CD1c-positive myeloid dendritic cell (primary cell): ENCODE results near the gene TMEM208.

Experiments used
- DNase-seq: peaks from one replicate; pipeline ENCODE4 v3.0.0-alpha.2; 2016; ENCODE audit errors: extremely low spot score

The TMEM208 gene

DNA sequence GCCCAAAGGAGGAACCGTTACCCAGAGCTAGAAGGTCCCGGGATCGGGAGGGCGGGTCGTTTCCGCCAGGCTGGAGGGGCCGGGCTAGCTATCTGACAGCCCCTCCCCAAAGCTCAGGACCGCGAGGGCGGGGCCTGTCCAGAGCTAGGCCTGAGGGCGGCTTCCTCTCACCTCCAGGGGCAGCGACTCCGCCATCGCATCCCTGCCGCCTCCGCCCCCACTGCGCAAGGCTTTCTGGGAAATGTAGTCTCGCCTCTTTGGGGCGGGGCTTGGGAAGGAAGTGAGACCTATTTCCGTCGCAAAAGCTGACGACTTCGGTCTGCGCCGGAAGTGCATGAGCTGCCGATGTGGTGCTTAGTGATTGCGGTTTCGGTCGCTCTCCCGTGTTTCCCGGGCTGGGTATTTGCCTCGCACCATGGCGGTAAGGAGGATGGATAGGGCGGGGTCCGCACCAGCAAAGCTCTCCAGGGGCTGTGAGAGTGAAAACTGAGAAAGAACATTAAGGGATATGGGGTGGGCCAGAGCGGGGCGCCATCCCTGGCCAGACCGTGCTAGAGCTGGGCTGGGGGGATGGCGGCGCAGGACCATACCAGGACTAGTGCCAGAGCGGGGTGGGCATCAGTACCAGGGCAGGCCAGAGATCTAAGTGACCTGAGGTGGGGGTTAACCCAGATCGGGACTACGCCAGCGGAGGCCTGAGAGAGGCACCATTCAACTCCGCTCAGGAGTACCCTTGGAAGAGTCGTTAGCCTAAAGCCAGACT lies at the start of gene TMEM208:
Gene TMEM208, plus strand, starts transcription at position 327 of the 763 bp plus-strand sequence. Its CDS starts 89 bp downstream, at position 416.
- DNase-seq = peak; percentile 99

DNA sequence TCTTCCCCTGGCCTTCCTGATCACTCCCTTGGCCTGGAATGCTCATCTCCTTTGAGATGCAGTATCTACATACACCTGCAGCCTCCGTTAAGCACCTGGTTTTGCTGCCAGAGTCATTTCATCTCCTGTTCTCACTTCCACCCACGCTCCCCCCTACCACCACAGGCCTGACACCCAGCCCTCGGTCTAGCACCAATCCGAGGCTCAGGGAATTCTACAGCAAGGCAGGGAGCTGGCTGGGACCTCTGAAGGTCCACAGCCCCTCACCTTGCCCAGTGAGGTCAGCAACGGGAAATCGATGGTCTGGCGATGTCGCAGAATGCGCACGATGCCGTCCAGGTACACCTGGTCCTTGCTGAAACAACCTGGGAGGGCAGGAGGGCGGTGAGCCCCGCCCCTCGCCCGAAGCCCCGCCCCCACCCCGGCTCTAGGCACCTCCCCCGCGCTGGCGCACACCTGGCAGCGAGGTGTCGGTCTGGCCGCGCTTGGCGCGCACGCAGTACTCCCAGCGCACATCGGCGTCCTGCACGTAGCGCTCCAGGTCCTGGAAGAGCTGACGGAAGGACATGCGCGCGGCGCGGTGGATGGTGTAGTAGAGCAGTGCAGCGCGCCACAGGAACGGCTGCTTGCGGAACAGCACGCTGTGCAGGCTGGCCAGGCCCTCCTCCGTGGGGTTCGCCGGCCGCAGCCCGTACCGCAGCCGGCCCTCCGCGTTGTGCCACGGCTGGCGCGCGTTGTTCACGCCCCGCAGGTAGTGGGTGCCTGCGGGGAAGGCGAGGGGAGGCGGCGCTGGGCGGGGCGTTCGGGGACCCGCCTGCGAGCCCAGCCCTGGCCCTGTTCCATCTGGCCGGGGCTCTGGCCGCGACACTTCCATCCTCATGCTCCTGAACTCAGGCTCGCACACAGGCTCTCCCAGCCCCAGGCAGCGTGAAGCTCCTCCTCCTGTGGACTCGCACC lies 48.9 kb upstream of the TMEM208 start:
- DNase-seq = peak; percentile 61

DNA sequence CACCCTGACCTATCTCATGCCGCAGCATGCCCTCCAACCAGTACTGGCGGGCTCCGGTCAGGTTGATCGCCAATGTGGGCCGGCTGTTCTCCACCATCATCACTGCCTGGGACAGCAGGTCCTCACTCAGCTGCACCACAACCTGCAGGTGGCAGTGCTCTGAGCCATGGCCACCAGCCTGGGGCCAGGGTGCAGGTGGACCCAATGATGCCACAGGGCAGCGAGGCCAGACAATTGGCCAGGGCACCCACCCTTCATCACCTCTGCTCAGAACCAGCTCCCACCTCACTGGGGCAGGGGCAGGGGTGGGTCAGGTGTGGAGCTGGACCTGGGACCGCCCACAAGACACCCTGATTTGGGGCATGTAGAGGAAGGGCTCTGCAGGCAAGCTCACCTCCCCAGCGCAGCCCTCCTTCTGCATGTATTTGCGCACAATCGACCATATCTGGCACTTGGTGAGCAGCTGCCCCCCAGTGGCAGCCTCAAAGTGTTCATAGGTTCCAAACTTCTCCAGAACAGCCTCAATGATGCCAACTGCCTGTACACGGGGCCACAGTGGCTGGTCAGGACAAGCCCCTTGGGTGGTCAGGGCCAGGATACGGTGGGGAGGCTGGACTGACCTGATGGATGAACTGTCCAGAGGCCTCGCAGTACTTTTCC lies 47.4 kb upstream of the TMEM208 start:
- no peak for DNase-seq

DNA sequence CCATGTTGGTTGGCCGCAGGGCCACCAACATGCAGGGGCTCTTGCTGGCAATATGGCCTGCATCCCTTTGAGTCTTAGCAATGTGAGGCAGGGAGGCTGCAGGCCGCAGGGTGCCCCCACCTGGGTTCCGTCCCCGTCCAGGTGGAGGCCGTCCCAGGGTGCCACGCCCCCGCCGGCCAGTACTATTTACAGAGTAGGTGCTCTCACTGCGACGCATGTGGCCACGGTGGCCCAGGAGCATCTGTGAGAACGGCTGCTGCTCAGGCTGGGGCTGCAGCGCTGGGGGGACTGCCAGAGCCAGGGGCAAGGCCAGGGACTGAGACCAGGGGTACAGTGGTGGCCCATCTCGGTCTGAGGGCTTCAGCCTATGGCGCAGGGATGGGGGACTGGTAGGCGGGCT lies 46.8 kb upstream of the TMEM208 start:
- DNase-seq = no peak

DNA sequence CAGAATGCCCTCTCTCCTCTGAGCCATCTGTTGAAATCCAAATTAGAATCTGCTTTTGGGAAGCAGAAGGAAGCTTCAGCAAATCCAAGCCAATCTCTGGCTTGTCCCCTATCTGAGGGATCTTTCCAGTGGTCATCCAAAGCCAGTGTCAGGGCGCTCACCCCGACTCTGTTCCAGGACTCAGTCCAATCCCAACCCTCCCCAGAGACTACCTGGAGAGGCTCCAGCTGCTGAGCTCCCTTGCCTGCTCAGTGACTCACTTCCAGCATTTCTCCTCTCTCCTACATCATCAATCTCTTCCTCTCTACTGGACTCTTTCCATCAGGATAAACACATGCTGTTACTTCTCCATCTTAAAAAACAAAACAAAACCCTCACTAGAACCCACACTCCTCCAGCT lies 45.6 kb upstream of the TMEM208 start:
- no peak for DNase-seq

DNA sequence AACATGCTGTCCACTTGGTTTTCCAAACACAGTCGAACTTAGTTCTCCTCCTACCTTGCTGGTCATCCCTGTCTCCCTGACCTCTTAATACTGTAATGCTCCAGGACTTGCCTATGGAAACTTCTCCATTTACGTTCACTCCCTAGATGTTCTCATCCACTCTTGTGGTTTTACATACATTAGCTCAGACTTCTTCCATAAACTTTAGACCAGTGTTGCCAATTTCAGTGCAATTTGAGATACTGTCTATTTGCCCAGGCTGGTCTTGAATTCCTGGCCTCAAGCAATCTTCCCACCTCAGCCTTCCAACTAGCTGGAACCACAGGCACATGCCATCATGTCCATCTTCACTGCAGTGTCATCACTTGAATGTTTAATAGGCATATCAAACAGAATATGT lies 44.6 kb upstream of the TMEM208 start:
- DNase-seq = no peak

DNA sequence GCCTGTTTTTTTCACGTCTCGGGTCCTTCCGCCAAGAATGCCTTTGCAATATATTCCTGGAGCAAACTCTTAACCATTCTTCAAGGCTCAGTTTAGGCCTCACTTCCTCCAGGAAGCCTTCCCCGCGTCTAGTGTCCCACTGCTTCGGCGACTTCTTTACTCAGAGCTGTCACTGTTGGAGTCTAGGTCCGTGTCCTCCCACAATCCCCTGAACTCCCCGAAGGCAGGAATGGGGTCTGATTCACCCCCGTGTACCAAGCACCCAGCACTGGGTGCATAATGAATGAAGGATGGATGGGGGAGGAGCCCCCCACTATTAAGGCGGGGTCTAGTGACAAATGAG lies 43.7 kb upstream of the TMEM208 start:
- no peak for DNase-seq

DNA sequence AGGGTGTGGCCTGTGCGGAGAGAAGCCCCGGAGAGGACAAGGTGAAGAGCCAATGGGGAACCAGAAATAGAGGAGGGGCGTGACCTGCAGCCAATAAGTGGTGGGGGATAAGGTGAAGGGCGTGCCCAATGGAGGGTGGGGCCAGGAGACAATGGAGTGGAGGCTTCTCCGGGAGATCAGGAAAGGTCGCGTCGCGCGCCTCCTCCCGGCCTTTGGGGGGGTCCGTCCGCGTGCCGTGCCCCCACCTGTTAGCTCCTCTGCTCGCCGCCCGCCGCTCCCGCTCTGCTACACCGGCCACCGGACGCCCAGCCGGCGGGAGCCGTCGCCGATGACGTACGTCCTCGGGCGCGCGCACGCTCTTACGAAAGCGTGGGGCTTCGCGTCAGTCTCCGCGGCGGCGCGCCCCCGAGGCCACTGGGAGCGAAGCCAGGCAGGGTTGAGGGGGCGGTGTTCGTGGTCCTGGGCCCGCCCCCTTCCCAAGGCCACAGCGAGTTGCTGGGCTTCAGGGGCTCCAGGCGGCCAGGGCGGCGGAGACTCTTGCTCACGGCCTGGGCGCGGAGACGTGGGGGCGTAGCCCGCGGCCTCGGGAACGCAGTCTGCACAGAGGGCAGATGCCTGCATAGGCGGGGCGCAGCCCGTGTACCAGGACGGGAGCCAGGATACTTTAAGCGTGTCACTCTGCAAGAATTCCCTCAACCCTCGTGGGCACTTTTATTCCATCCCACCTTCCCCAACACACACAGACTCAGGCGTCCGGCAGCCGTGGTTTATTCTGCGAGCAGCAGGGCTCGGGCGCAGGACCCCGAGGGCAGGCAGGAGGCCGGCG lies 43.1 kb upstream of the TMEM208 start, which contains the start of gene MATCAP1:
Gene MATCAP1, minus strand, starts transcription at position 337 of the 826 bp plus-strand sequence. CDS start 3,353 bp downstream, outside the sequence.
- peak; percentile 96 for DNase-seq

DNA sequence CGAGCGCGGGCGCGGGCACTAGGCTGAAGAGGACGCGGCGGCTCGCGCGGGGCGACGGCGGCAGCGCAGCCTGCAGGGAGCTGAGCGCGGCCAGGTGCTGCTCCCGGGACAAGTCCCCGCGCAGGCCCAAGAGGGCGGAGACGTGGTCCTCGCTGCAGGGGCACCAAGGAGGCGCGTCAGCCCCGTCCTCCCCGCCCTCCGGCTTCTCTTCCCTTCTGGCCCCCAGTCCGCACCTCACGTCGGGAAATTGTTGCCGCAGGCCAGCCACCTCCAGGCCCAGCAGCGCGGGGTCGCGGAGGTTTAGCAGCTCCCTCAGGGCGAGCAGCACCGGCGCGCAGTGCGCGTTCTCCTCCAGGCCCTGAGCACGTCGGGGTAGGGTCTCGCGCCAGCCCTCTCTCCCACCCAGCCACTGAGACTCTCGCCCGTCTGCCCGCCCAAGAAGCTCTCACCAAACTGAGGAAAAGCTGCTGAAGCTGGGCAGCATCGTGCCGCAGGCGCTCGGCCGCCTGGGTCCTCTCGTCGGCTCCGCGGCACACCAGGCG lies 42.4 kb upstream of the TMEM208 start:
- no peak for DNase-seq

DNA sequence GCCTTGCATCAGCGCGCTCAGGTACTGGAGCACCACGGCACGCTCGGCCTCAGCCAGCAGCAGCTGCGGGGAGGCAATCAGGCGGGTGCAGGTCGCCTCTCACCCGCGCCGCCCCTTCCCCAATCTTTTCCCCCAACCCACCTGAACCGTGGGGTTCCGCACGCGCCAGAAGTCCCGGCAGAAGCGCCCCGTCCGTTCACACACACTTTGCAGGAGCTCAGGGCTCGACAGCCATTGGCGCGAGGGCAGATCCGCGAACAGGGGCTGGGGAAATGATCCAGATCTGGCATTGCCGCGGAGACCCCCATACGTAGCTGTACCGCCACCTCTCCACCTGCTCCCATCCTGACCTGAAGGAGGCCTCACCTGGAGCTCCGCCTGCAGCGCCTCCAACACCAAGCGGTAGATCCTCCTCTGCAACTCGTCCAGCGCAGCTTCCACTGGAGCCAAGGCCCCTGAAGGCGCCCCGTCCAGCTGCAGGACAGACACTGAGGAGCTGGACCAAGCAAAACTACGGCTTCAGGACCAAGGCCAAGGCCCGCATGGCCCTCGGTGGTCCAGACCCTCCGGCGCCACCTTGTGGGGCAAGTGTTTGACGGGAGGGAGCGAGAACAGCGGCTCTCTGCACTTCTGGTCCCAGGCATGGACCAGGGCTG lies 41.8 kb upstream of the TMEM208 start:
- peak; percentile 92 for DNase-seq

DNA sequence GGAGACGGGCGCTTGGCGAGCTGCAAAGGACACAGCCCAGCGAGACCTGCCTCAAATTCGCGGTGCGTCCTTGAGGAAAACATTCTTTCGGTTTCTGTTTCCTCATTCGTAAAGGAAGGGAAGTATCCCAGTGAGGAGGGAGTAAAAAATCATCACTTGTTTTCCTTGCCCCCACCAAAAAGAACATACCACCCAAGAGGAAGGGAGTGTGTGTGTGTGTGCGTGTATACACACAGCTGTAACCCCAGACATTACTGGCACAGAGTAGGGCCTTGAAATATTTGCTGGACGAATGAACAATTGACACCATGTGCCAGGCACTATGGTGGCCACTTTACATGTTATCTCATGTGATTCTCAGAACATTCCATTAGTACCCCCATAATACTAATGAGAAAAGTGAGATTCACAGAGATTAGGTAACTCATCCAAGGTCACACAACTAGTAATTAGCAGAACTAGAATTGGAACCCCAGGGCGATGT lies 41.2 kb upstream of the TMEM208 start:
- no peak for DNase-seq

DNA sequence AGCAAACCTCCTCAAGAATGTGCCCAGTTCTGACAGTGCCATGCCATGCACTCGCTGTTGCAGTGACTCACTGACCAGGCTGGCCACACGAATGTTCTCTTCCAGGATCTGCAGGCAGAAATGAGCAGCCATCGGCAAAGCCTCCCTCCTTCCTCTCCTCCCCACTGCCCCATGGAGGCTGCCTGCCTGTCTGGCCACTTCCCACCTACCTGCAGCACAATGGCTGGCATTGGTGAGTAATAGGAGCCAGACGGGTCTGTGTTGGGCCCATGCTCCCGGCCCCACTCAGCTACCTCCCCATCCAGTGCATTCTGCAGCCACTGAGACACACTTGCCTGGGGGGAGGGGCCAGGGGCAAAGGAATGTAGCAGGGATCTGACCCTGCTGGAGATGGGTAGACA lies 40.4 kb upstream of the TMEM208 start:
- DNase-seq = no peak

DNA sequence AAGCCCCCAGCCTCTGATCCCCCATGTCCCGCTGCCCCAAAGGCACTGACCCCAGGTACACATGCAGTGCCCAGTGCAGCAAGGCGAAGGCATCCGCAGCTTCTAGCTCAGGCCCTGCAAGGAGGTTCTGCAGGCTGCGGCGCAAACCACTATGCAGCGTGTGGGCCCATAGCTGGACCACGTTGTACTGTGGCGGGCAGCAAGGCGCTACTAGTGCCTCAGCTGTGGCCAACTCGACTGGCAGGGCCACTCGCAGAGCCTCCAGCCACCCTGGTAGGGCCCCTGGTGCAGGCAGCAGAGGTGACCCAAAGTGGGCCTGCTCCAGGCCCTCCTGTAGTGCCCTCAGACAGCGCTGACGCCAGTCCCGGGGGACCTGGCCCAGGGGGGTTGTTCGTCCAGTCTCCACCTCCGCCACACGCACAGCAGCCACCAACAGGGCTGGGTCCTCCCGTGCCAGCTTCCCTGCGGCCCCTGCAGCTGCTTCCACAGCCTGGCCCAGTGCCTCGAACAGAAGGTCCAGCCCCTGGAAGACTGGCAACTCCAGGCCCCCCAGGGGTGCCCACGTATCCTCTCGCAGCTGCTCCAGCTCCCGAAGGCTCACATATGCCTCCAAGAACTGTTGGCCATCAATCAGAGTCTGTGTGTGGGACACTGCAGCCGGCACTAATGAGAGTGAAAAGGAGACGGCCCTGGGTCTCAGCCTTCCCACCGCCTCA lies 39.6 kb upstream of the TMEM208 start:
- DNase-seq = no peak

DNA sequence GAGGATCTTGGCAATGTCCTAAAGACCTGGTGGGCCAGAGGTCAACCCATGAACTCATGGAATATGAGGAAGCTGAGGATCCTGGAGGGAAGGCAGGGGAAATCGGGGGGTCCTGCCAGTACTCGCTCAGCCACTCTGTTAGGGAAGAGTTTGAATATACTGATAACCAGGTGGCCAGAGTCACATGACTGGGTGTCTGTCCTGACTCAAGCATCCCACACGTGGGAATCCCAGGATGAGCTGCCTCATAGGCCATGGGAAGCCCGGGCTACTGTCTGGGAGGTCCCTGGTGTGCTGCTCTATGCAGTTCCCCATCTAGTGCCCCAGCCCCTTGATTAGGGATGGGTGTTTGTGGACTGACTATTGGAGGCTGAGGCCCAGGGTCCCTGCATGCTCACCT lies 38.6 kb upstream of the TMEM208 start:
- DNase-seq = no peak

DNA sequence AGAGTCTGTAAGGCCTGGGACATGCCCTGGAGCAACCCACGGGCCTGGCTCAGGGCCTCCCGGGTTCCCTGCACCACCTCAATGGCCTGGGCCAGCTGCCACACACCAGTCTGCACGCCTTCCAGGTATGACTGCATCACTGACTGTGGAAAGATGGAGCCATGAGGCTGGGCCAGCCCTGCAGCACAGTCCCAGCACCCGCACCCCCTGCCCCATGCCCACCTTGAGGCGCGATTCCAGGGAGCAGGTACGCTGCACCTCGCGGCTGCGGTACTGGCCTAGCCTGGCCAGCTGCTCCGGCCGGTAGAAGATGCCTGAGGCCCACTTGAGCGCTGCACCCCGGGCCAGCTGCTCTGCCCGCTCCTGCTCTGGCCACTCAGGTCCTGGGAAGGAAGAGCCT lies 38.1 kb upstream of the TMEM208 start:
- DNase-seq = no peak

DNA sequence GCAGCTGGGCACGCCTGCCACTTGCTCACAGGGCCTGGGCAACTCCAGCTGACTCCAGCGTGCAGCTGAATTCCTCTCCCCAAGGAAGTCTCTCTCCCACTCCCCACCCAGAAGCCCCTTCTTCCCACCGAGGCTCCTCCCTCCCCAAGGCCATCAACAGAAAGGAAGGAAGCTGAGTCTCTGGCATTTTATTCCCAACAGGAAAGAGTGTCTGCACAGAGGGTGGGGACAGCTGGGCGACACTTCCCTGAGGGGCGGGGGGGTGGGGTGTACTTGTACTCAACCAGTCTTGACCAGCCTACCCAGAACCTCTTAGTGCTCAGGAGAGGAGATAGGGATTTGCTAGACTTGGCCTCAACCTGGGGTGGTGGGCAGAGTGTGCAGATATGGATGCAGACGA lies 36.9 kb upstream of the TMEM208 start, which contains the start of gene EXOC3L1:
Gene EXOC3L1, minus strand, starts transcription at position 96 of the 400 bp plus-strand sequence. CDS start 460 bp downstream, outside the sequence.
- DNase-seq = no peak

DNA sequence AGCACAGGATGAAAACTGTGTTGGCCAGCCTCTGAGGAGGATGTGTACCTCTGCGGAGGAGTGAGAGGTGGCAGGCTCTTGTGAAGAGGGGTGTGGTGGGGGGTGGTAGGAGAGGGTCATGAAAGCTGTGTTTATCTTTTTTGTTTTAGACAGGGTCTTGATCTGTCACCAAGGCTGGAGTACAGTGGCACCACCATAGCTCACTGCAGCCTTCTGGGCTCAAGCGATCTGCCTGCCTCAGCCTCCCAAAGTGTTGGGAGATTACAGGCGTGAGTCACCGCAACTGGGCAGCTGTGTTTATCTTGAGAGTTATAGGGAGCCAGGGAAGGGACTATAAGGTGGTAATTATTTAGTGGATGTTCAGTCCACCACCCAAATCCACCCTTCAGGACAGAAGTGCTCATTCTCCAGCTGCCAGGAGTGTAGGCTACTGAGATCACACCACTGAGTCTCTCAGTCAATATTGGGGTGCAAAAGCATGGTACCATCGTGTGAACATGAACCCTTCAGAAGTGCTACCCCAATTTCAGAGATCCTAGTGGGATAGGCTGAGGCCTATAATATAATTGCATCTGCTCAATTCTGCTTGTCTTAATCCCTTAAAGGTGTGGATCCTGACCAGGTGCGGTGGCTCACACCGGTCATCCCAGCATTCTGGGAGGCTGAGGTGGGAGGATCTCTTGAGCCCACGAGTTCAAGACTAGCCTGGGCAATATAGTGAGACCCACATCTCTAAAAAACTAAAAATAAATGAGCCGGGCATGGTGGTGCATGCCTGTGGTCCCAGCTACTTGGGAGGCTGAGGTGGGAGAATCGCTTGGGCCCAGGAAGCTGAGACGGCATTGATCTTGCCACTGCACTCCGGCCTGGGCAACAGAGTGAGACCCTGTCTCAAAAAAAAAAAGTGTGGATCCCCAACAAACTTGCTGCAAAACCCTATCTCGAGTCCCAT lies 36.2 kb upstream of the TMEM208 start:
- DNase-seq = no peak

DNA sequence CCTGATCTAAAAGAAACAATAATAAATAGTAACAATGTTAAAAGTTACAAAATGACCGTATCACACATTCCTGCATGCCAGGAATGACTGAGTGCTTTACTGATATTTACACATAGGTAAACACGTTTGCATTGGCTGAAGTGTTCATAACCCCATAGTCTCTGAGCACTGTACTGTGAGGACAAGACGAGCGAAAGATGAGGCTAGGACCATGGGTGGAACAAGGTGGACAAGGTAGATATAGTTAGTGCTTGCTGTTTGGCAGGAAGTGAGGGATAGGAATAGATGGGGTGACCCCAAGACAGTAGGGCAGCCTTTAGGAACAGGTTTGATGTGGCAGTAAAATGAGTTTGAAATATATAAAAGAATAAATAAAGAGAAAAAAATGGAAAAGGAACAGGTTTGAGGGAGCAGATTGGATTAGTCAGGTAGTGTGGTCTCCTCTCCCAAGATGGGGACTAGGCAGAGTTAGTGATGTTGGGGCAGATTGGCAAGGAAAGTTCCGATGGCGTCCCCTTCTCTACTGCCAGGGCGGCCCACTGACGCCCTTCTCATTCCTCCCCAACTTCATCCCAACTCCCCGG lies 35.4 kb upstream of the TMEM208 start:
- no peak for DNase-seq
